GM23338 (cell line): ENCODE results near the gene ADTRP. TPM values are rescaled to one million over a fixed set of nuclear protein-coding genes. Genes with fewer than 3 reads are reported as not detected.

Source experiments
- ATAC-seq: fragments of 200-7000 bp; cut with Tn5 transposase; 3 replicates; pipeline ENCODE4 v1.9.1; 2020
- DNase-seq: peaks from one replicate; pipeline ENCODE4 v3.0.0-alpha.2; 2015; ENCODE audit warnings: low spot score
- H2AFZ ChIP-seq: fragments of 200-600 bp; sonication (generic); 2 replicates; pipeline ENCODE4 v1.8.0; 2016; ENCODE audit warnings: antibody characterized with exemption, mild to moderate bottlenecking, moderate library complexity
- H3F3A ChIP-seq: fragments of 200-600 bp; sonication (generic); replicated peaks from 2 replicates; pipeline ENCODE4 v1.8.0; 2017; ENCODE audit warnings: antibody characterized with exemption, mixed run types, low read depth
- H3K27ac ChIP-seq: fragments of 200-600 bp; sonication (generic); 2 replicates; pipeline ENCODE4 v1.6.1; 2016; ENCODE audit warnings: low read depth
- H3K27me3 ChIP-seq: fragments of 200-600 bp; sonication (generic); 2 replicates; pipeline ENCODE4 v1.8.0; 2016; ENCODE audit warnings: mild to moderate bottlenecking, mixed run types, moderate library complexity; ENCODE audit not compliant: insufficient read depth
- H3K36me3 ChIP-seq: fragments of 200-600 bp; sonication (generic); 2 replicates; pipeline ENCODE4 v1.8.0; 2016; ENCODE audit warnings: mild to moderate bottlenecking; ENCODE audit not compliant: insufficient read depth
- H3K4me1 ChIP-seq: fragments of 200-600 bp; sonication (generic); 2 replicates; pipeline ENCODE4 v1.8.0; 2016; ENCODE audit warnings: mild to moderate bottlenecking, moderate library complexity; ENCODE audit not compliant: insufficient read depth
- H3K4me2 ChIP-seq: fragments of 200-600 bp; sonication (generic); 2 replicates; pipeline ENCODE4 v1.7.1; 2017; ENCODE audit warnings: mixed run types
- H3K4me3 ChIP-seq: fragments of 200-600 bp; sonication (generic); 2 replicates; pipeline ENCODE4 v1.6.1; 2016; ENCODE audit warnings: mixed run types
- H3K79me2 ChIP-seq: fragments of 200-600 bp; sonication (generic); replicated peaks from 2 replicates; pipeline ENCODE4 v1.8.0; 2017; ENCODE audit warnings: mild to moderate bottlenecking; ENCODE audit not compliant: insufficient read depth
- H3K9me2 ChIP-seq: fragments of 200-600 bp; sonication (generic); 2 replicates; pipeline ENCODE4 v1.8.0; 2017; ENCODE audit not compliant: insufficient read depth
- H4K20me1 ChIP-seq: fragments of 200-600 bp; sonication (generic); replicated peaks from 2 replicates; pipeline ENCODE4 v1.8.0; 2017; ENCODE audit warnings: mild to moderate bottlenecking; ENCODE audit not compliant: insufficient read depth
- H3K27ac Mint-ChIP-seq: 2 replicates; pipeline ENCODE4 v1.8.0; 2020; ENCODE audit warnings: inconsistent platforms, mild to moderate bottlenecking, moderate library complexity, mixed read lengths
- H3K27me3 Mint-ChIP-seq: 3 replicates; pipeline ENCODE4 v1.8.0; 2022; ENCODE audit warnings: low read depth, mild to moderate bottlenecking, moderate library complexity, mixed read lengths, inconsistent platforms; ENCODE audit not compliant: insufficient read depth, poor library complexity
- H3K36me3 Mint-ChIP-seq: 3 replicates; pipeline ENCODE4 v1.8.0; 2021; ENCODE audit warnings: low read depth, mild to moderate bottlenecking, inconsistent platforms, moderate library complexity, mixed read lengths
- H3K4me1 Mint-ChIP-seq: 3 replicates; pipeline ENCODE4 v1.8.0; 2020; ENCODE audit warnings: mild to moderate bottlenecking, inconsistent platforms, mixed read lengths
- H3K4me3 Mint-ChIP-seq: 3 replicates; pipeline ENCODE4 v1.8.0; 2021; ENCODE audit warnings: moderate library complexity, mild to moderate bottlenecking, inconsistent platforms, mixed read lengths
- H3K9me3 Mint-ChIP-seq: 3 replicates; pipeline ENCODE4 v1.8.0; 2020; ENCODE audit warnings: moderate library complexity, mild to moderate bottlenecking, inconsistent platforms, mixed read lengths
- CREB1 ChIP-seq: fragments of 250-450 bp; sonication (Bioruptor Pico); IDR thresholded peaks from 2 replicates; pipeline ENCODE4 v1.5.0; 2020; ENCODE audit warnings: low read depth, mild to moderate bottlenecking, moderate library complexity
- CTCF ChIP-seq, 2 experiments: fragments of 200-600 bp in 1 of 2; sonication (generic) in 1 of 2; conservative IDR thresholded peaks; 2 replicates each; pipeline versions ENCODE4 v1.5.1 to v1.6.1; 2016 to 2017; ENCODE audit warnings: antibody characterized with exemption in 2 of 2, low read depth in 2 of 2, mild to moderate bottlenecking in 2 of 2, moderate library complexity in 1 of 2
- ETS1 ChIP-seq: IDR thresholded peaks from 2 replicates; pipeline ENCODE4 v1.6.1; 2016; ENCODE audit warnings: antibody characterized with exemption
- EZH2 ChIP-seq: fragments of 200-600 bp; sonication (generic); IDR thresholded peaks from one replicate; pipeline ENCODE4 v1.8.0; 2017; ENCODE audit warnings: antibody characterized with exemption, mild to moderate bottlenecking, low read depth; ENCODE audit not compliant: unreplicated experiment
- EZH2phosphoT487 ChIP-seq: fragments of 200-600 bp; sonication (generic); IDR thresholded peaks from one replicate; pipeline ENCODE4 v1.8.1; 2018; ENCODE audit warnings: antibody characterized with exemption; ENCODE audit not compliant: unreplicated experiment
- JUNB ChIP-seq: IDR thresholded peaks from one replicate; pipeline ENCODE4 v1.6.1; 2016; ENCODE audit warnings: antibody characterized with exemption; ENCODE audit not compliant: unreplicated experiment
- NANOG ChIP-seq: IDR thresholded peaks from 2 replicates; pipeline ENCODE4 v1.6.1; 2016; ENCODE audit warnings: antibody characterized with exemption, borderline replicate concordance
- POLR2AphosphoS5 ChIP-seq: IDR thresholded peaks from 2 replicates; pipeline ENCODE4 v1.6.1; 2016; ENCODE audit warnings: antibody characterized with exemption, low read depth
- STAT1 ChIP-seq: IDR thresholded peaks from one replicate; pipeline ENCODE4 v1.6.1; 2016; ENCODE audit warnings: antibody characterized with exemption; ENCODE audit not compliant: unreplicated experiment
- ZNF114 ChIP-seq: fragments of 250-450 bp; sonication (Bioruptor Pico); IDR thresholded peaks from 2 replicates; pipeline ENCODE4 v1.5.0; 2020; ENCODE audit warnings: mild to moderate bottlenecking, moderate library complexity
- ZNF331 ChIP-seq: fragments of 250-450 bp; sonication (Bioruptor Pico); IDR thresholded peaks from 2 replicates; pipeline ENCODE4 v1.5.0; 2020; ENCODE audit warnings: low read depth, mild to moderate bottlenecking, moderate library complexity
- ZNF462 ChIP-seq: fragments of 250-450 bp; sonication (Bioruptor Pico); IDR thresholded peaks from 2 replicates; pipeline ENCODE4 v1.5.0; 2020; ENCODE audit warnings: mild to moderate bottlenecking, moderate library complexity
- polyA plus RNA-seq: library from polyadenylated mRNA; unstranded; fragments of >200 nt; fragmentation: Nextera tagmentation; extraction: Ambion mirVana; gene quantifications from 2 replicates; pipeline ENCODE4 v1.2.1, GENCODE V29; 2016
- total RNA-seq: library from RNA; depleted of rRNA; stranded (reverse); fragments of >200 nt; shearing (Covaris generic); gene quantifications from 2 replicates; pipeline ENCODE4 v1.2.3, GENCODE V29; 2014
- TF ChIP-seq, protein P1 (sequence below): IDR thresholded peaks from one replicate; pipeline ENCODE4 v1.6.1; 2018; ENCODE audit warnings: antibody characterized with exemption; ENCODE audit not compliant: unreplicated experiment

ADTRP gene
- total and polyA plus RNA-seq, 2 experiments from 2014 or later = not detected

DNA sequence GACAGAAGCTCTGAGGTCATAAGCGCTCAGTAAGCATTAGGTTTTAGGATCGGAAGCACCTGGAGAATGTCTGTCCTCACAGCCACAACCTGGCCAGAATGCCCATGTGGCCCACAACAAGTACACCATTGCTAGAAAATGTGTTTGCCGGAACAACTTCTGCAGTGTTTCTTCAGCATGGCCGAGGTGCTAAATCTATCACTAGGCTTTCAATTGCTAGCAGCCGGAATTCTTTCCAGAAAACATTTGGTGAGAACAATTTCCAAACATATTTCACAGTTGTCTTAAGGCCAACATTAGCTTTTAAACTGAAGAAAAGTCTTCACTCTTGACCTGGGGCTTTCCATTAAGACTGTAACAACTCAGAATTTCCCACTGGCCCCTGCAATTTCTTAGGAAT is 18.2 kb upstream of the ADTRP start:
- no peak overlapping the region for H3K4me3 Mint-ChIP-seq
- no peaks in the 10 kb centered on the region for H3K27me3 ChIP-seq

More for the DNA sequence above, 18.2 kb upstream of the ADTRP start:
- no peaks in the 10 kb centered on the region for H3F3A ChIP-seq
- Mint-ChIP-seq H3K36me3 (peaks cover 6% of the 10 kb centered on the region; the same call in 2 of the 3 replicates), H3K27ac (no peak overlapping the region), H3K27me3 (peaks cover 3% of the 10 kb centered on the region), H3K9me3 (peaks cover 4% of the 10 kb centered on the region; the same call in 1 of the 3 replicates), H3K4me1 (peaks cover 14% of the 10 kb centered on the region)
- TF ChIP-seq EZH2 (no peak), ZNF462 (no peak), ZNF114 (CRISPR knock-in tag) (no peak), CREB1 (no peak), ETS1 (no peak), NANOG (no peak), STAT1 (no peak), POLR2AphosphoS5 (no peak), CTCF (conservative IDR thresholded peaks at IDR 0.05; ENCODE audit: low read depth in 2 of 2) (no peak), EZH2phosphoT487 (no peak), ZNF331 (CRISPR knock-in tag) (no peak), JUNB (no peak)
- TF ChIP-seq, protein P1, sequence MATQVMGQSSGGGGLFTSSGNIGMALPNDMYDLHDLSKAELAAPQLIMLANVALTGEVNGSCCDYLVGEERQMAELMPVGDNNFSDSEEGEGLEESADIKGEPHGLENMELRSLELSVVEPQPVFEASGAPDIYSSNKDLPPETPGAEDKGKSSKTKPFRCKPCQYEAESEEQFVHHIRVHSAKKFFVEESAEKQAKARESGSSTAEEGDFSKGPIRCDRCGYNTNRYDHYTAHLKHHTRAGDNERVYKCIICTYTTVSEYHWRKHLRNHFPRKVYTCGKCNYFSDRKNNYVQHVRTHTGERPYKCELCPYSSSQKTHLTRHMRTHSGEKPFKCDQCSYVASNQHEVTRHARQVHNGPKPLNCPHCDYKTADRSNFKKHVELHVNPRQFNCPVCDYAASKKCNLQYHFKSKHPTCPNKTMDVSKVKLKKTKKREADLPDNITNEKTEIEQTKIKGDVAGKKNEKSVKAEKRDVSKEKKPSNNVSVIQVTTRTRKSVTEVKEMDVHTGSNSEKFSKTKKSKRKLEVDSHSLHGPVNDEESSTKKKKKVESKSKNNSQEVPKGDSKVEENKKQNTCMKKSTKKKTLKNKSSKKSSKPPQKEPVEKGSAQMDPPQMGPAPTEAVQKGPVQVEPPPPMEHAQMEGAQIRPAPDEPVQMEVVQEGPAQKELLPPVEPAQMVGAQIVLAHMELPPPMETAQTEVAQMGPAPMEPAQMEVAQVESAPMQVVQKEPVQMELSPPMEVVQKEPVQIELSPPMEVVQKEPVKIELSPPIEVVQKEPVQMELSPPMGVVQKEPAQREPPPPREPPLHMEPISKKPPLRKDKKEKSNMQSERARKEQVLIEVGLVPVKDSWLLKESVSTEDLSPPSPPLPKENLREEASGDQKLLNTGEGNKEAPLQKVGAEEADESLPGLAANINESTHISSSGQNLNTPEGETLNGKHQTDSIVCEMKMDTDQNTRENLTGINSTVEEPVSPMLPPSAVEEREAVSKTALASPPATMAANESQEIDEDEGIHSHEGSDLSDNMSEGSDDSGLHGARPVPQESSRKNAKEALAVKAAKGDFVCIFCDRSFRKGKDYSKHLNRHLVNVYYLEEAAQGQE = no peak
- no peaks in the 10 kb centered on the region for H4K20me1 ChIP-seq
- H3K4me2 ChIP-seq = no peak overlapping the region
- H3K36me3 ChIP-seq = no peaks in the 10 kb centered on the region
- H3K4me1 ChIP-seq = peaks cover 13% of the 10 kb centered on the region
- DNase-seq = no peak
- ATAC-seq = no peak
- H3K9me2 ChIP-seq = no peaks in the 10 kb centered on the region
- H2AFZ ChIP-seq = no peak overlapping the region
- no peak overlapping the region for H3K4me3 ChIP-seq
- H3K27ac ChIP-seq = no peak overlapping the region
- no peaks in the 10 kb centered on the region for H3K79me2 ChIP-seq
